Osteoblast (primary cell): ENCODE measurements around the gene TRIM24. TPM values are rescaled to one million over a fixed set of nuclear protein-coding genes. Genes with fewer than 3 reads are reported as not detected.

Experiments
- DNase-seq: peaks from one replicate; pipeline ENCODE4 v3.0.0; 2011; ENCODE audit warnings: low spot score, mixed read lengths; ENCODE audit not compliant: insufficient read length; ENCODE audit errors: missing footprints
- H2AFZ ChIP-seq: 2 replicates; pipeline ENCODE4 v1.6.0; 2011; ENCODE audit warnings: mild to moderate bottlenecking, low read length
- H3K27ac ChIP-seq: 2 replicates; pipeline ENCODE4 v1.5.1; 2011; ENCODE audit warnings: mild to moderate bottlenecking, low read depth, low read length, moderate library complexity
- H3K27me3 ChIP-seq: 2 replicates; pipeline ENCODE4 v1.6.0; 2012; ENCODE audit warnings: mild to moderate bottlenecking, control low read depth, inconsistent platforms, low read length, moderate library complexity; ENCODE audit not compliant: insufficient read depth
- H3K36me3 ChIP-seq: 2 replicates; pipeline ENCODE4 v1.5.1; 2011; ENCODE audit warnings: mild to moderate bottlenecking, low read length, control low read depth, moderate library complexity; ENCODE audit not compliant: insufficient read depth
- H3K4me1 ChIP-seq: 2 replicates; pipeline ENCODE4 v1.5.1; 2011; ENCODE audit warnings: mild to moderate bottlenecking, low read length, control low read depth, moderate library complexity; ENCODE audit not compliant: insufficient read depth
- H3K4me2 ChIP-seq: 2 replicates; pipeline ENCODE4 v1.6.0; 2011; ENCODE audit warnings: mild to moderate bottlenecking, low read length; ENCODE audit not compliant: insufficient read depth
- H3K4me3 ChIP-seq: fragments of 200-600 bp; sonication (generic); 3 replicates; pipeline ENCODE4 v1.5.1; 2012; ENCODE audit warnings: mild to moderate bottlenecking, low read length, inconsistent platforms; ENCODE audit not compliant: insufficient read depth
- H3K79me2 ChIP-seq: 2 replicates; pipeline ENCODE4 v1.6.0; 2012; ENCODE audit warnings: mild to moderate bottlenecking, low read length, control low read depth, inconsistent platforms; ENCODE audit not compliant: insufficient read depth
- H3K9me3 ChIP-seq: 2 replicates; pipeline ENCODE4 v1.5.1; 2011; ENCODE audit warnings: low read depth, low read length, control low read depth
- H4K20me1 ChIP-seq: 2 replicates; pipeline ENCODE4 v1.6.0; 2012; ENCODE audit warnings: mild to moderate bottlenecking, low read length, control low read depth; ENCODE audit not compliant: insufficient read depth
- CTCF ChIP-seq: IDR thresholded peaks from 2 replicates; pipeline ENCODE4 v1.5.1; 2011; ENCODE audit warnings: mild to moderate bottlenecking, low read depth, low read length, moderate library complexity; ENCODE audit errors: extremely low read depth
- total RNA-seq: library from RNA; depleted of rRNA; stranded (reverse); fragments of >200 nt; gene quantifications from 2 replicates; pipeline ENCODE4 v1.2.3, GENCODE V29; 2012

TRIM24 gene
- total RNA-seq, 1 donor = 8.0 TPM

GRCh38 chr7:138625084-138625848, 165.2 kb downstream of the TRIM24 start:
- Histone ChIP-seq H3K9me3 (no peaks in the 10 kb centered on the region), H3K36me3 (no peaks in the 10 kb centered on the region), H3K27ac (no peak overlapping the region), H2AFZ (no peak overlapping the region), H3K27me3 (no peaks in the 10 kb centered on the region), H3K4me3 (no peak overlapping the region), H3K4me2 (no peak overlapping the region), H3K79me2 (no peaks in the 10 kb centered on the region), H3K4me1 (no peaks in the 10 kb centered on the region), H4K20me1 (no peaks in the 10 kb centered on the region)
- TF ChIP-seq CTCF = no peak
- DNase-seq = no peak

- Histone ChIP-seq H3K36me3 (no peaks in the 10 kb centered on the region), H3K4me3 (no peak overlapping the region), H3K27me3 (no peaks in the 10 kb centered on the region), H4K20me1 (no peaks in the 10 kb centered on the region), H2AFZ (no peak overlapping the region), H3K27ac (no peak overlapping the region), H3K79me2 (no peaks in the 10 kb centered on the region), H3K9me3 (no peaks in the 10 kb centered on the region), H3K4me2 (no peak overlapping the region), H3K4me1 (no peaks in the 10 kb centered on the region)
- TF ChIP-seq CTCF = no peak
- no peak for DNase-seq
Measured at GRCh38 chr7:138625849-138626230, 165.8 kb downstream of the TRIM24 start.

- Histone ChIP-seq H3K4me3 (no peak overlapping the region), H3K27me3 (no peaks in the 10 kb centered on the region), H3K4me1 (no peaks in the 10 kb centered on the region), H4K20me1 (no peaks in the 10 kb centered on the region), H2AFZ (no peak overlapping the region), H3K36me3 (no peaks in the 10 kb centered on the region), H3K79me2 (no peaks in the 10 kb centered on the region), H3K27ac (no peak overlapping the region), H3K9me3 (no peaks in the 10 kb centered on the region), H3K4me2 (no peak overlapping the region)
- no peak for TF ChIP-seq CTCF
- no peak for DNase-seq
Measured at GRCh38 chr7:138626846-138627245, 166.8 kb downstream of the TRIM24 start.

GRCh38 chr7:138627361-138627760, 167.3 kb downstream of the TRIM24 start:
- H3K27ac ChIP-seq = no peak overlapping the region
- H3K79me2 ChIP-seq = no peaks in the 10 kb centered on the region
- no peaks in the 10 kb centered on the region for H4K20me1 ChIP-seq
- H3K9me3 ChIP-seq = no peaks in the 10 kb centered on the region
- no peak for DNase-seq
- no peaks in the 10 kb centered on the region for H3K4me1 ChIP-seq
- no peak overlapping the region for H3K4me3 ChIP-seq
- no peaks in the 10 kb centered on the region for H3K36me3 ChIP-seq
- no peak overlapping the region for H2AFZ ChIP-seq
- no peak overlapping the region for H3K4me2 ChIP-seq
- no peaks in the 10 kb centered on the region for H3K27me3 ChIP-seq
- no peak for TF ChIP-seq CTCF
